Measurements from ENCODE around the gene SGIP1. TPM values are rescaled to one million over a fixed set of nuclear protein-coding genes. Genes with fewer than 3 reads are reported as not detected.

Gene SGIP1
- total RNA-seq, 1 experiment from 2014 or later: 1.6 TPM

GRCh38 chr1:66557157-66557556 lies 23.2 kb downstream of the SGIP1 start:
- no peaks in the 10 kb centered on the region for H3K9me3 ChIP-seq (ENCODE audit: low read depth, low read length, poor library complexity, severe bottlenecking)
- H3K36me3 ChIP-seq (ENCODE audit: insufficient read depth, low read length, poor library complexity, severe bottlenecking): no peaks in the 10 kb centered on the region
- peaks cover 23% of the 10 kb centered on the region for H3K4me1 ChIP-seq (ENCODE audit: insufficient read depth, low read length, poor library complexity, severe bottlenecking)
- ChIA-PET POLR2A (ENCODE audit: low non-redundant PET) (no interaction called here), CTCF (no interaction called here)
- intact Hi-C loops (cut with micrococcal nuclease; ENCODE audit: unreplicated experiment): no loop called here
- no TSS peak for BruUV-seq (replicated peaks)
- no peaks in the 10 kb centered on the region for H3K27me3 ChIP-seq (replicated peaks; ENCODE audit: insufficient read depth, low read depth, low read length, poor library complexity)
- no peak overlapping the region for H3K27ac ChIP-seq (ENCODE audit: low read depth, low read length, poor library complexity, severe bottlenecking)
- DNase-seq (ENCODE audit: low spot score): no peak
- no peak overlapping the region for H3K4me3 ChIP-seq (ENCODE audit: low read depth, low read length, poor library complexity, severe bottlenecking)
- TF ChIP-seq EZH2 (IDR thresholded peaks at IDR 0.05; ENCODE audit: borderline replicate concordance, low read depth, low read length, poor library complexity, severe bottlenecking) (no peak), CTCF (conservative IDR thresholded peaks at IDR 0.05; ENCODE audit: low read depth, low read length) (no peak)

GRCh38 chr1:66559517-66559916 lies 25.6 kb downstream of the SGIP1 start:
- H3K27me3 ChIP-seq (replicated peaks; ENCODE audit: insufficient read depth, low read depth, low read length, poor library complexity): no peaks in the 10 kb centered on the region
- H3K9me3 ChIP-seq (ENCODE audit: low read depth, low read length, poor library complexity, severe bottlenecking): no peaks in the 10 kb centered on the region
- TF ChIP-seq EZH2 (IDR thresholded peaks at IDR 0.05; ENCODE audit: borderline replicate concordance, low read depth, low read length, poor library complexity, severe bottlenecking) (no peak), CTCF (conservative IDR thresholded peaks at IDR 0.05; ENCODE audit: low read depth, low read length) (no peak)
- H3K27ac ChIP-seq (ENCODE audit: low read depth, low read length, poor library complexity, severe bottlenecking): no peak overlapping the region
- H3K4me3 ChIP-seq (ENCODE audit: low read depth, low read length, poor library complexity, severe bottlenecking): no peak overlapping the region
- intact Hi-C loops (cut with micrococcal nuclease; ENCODE audit: unreplicated experiment): no loop called here
- no peak for DNase-seq (ENCODE audit: low spot score)
- POLR2A ChIA-PET (ENCODE audit: low non-redundant PET): no interaction called here
- CTCF ChIA-PET: no interaction called here
- H3K4me1 ChIP-seq (ENCODE audit: insufficient read depth, low read length, poor library complexity, severe bottlenecking): peaks cover 12% of the 10 kb centered on the region
- no peaks in the 10 kb centered on the region for H3K36me3 ChIP-seq (ENCODE audit: insufficient read depth, low read length, poor library complexity, severe bottlenecking)
- BruUV-seq (replicated peaks): no TSS peak

- no peak for DNase-seq (ENCODE audit: low spot score)
- BruUV-seq (replicated peaks): no TSS peak
- H3K27me3 ChIP-seq (replicated peaks; ENCODE audit: insufficient read depth, low read depth, low read length, poor library complexity): no peaks in the 10 kb centered on the region
- no peak overlapping the region for H3K27ac ChIP-seq (ENCODE audit: low read depth, low read length, poor library complexity, severe bottlenecking)
- CTCF ChIA-PET: no interaction called here
- POLR2A ChIA-PET (ENCODE audit: low non-redundant PET): no interaction called here
- H3K36me3 ChIP-seq (ENCODE audit: insufficient read depth, low read length, poor library complexity, severe bottlenecking): no peaks in the 10 kb centered on the region
- no peak for TF ChIP-seq CTCF (conservative IDR thresholded peaks at IDR 0.05; ENCODE audit: low read depth, low read length)
- TF ChIP-seq EZH2 (IDR thresholded peaks at IDR 0.05; ENCODE audit: borderline replicate concordance, low read depth, low read length, poor library complexity, severe bottlenecking): no peak
- intact Hi-C loops (cut with micrococcal nuclease; ENCODE audit: unreplicated experiment): no loop called here
- H3K4me1 ChIP-seq (ENCODE audit: insufficient read depth, low read length, poor library complexity, severe bottlenecking): no peaks in the 10 kb centered on the region
- no peaks in the 10 kb centered on the region for H3K9me3 ChIP-seq (ENCODE audit: low read depth, low read length, poor library complexity, severe bottlenecking)
- no peak overlapping the region for H3K4me3 ChIP-seq (ENCODE audit: low read depth, low read length, poor library complexity, severe bottlenecking)
These were observed 28.6 kb downstream of the SGIP1 start for GRCh38 chr1:66562561-66562960.
